Activated naive CD4-positive, alpha-beta T cell treated with anti-CD3 and anti-CD28 coated beads, Interleukin-2, amount 50 U/mL, for 72 hours (primary cell): Measurements from ENCODE around the gene HCN2. TPM values are rescaled to one million over a fixed set of nuclear protein-coding genes. Genes with fewer than 3 reads are reported as not detected.
A peak's percentile ranks its signal among the peaks of the same experiment; 100 is the strongest.

ENCODE experiments used
- ATAC-seq, 2 donors: fragments of 150-1000 bp; cut with Tn5 transposase; 2 replicates each; pipeline ENCODE4 v1.10.0; 2021; ENCODE audit warnings: mild to moderate bottlenecking in 2 of 2, moderate library complexity in 2 of 2
- DNase-seq, 2 donors: peaks; one replicate each; pipeline ENCODE4 v3.0.0; 2021 to 2022; ENCODE audit warnings: low spot score in 2 of 2
- H3K27ac Mint-ChIP-seq, 2 donors: one replicate each; pipeline ENCODE4 v1.8.0; 2022; ENCODE audit warnings: mild to moderate bottlenecking in 2 of 2, mixed read lengths in 2 of 2
- H3K36me3 Mint-ChIP-seq, 2 donors: one replicate each; pipeline ENCODE4 v1.8.0; 2022; ENCODE audit warnings: mixed read lengths in 2 of 2
- H3K9me3 Mint-ChIP-seq, 2 donors: one replicate each; pipeline ENCODE4 v1.8.0; 2022; ENCODE audit warnings: mixed read lengths in 2 of 2
- total RNA-seq, 2 donors: library from RNA; stranded (reverse); gene quantifications; one replicate each; pipeline ENCODE4 v1.2.3, GENCODE V29; 2022

HCN2 gene
- total RNA-seq, 2 donors from 2014 or later = 0.41 to 0.58 TPM

- Mint-ChIP-seq H3K27ac (no peak overlapping the region), H3K36me3 (peaks cover 0 to 7% of the 10 kb centered on the region in 2 donors)
- no peak for ATAC-seq
Measured at GRCh38 chr19:634975-635652, 45.4 kb downstream of the HCN2 start.

DNA sequence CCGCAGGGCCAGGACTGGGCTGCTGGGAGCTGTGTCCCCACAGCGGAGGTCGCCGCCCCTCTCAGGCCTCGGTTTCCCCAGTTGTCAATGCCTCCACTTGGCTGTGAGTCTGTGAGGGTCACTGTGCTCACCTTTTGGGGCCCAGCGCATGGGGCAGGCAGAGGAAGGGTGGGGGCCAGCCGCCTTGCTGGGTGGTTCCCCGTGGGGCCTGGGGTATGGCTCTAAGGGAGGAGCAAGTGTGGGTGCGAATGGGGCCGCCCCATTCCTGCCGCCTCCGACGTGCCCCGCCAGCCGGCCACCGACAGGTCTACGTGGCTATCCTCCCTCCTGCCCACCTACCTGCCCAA lies 49.2 kb downstream of the HCN2 start:
- H3K36me3 Mint-ChIP-seq = no peaks in the 10 kb centered on the region

More at GRCh38 chr19:634975-635652, 45.4 kb downstream of the HCN2 start:
- no peak for DNase-seq
- H3K9me3 Mint-ChIP-seq = no peaks in the 10 kb centered on the region

DNA sequence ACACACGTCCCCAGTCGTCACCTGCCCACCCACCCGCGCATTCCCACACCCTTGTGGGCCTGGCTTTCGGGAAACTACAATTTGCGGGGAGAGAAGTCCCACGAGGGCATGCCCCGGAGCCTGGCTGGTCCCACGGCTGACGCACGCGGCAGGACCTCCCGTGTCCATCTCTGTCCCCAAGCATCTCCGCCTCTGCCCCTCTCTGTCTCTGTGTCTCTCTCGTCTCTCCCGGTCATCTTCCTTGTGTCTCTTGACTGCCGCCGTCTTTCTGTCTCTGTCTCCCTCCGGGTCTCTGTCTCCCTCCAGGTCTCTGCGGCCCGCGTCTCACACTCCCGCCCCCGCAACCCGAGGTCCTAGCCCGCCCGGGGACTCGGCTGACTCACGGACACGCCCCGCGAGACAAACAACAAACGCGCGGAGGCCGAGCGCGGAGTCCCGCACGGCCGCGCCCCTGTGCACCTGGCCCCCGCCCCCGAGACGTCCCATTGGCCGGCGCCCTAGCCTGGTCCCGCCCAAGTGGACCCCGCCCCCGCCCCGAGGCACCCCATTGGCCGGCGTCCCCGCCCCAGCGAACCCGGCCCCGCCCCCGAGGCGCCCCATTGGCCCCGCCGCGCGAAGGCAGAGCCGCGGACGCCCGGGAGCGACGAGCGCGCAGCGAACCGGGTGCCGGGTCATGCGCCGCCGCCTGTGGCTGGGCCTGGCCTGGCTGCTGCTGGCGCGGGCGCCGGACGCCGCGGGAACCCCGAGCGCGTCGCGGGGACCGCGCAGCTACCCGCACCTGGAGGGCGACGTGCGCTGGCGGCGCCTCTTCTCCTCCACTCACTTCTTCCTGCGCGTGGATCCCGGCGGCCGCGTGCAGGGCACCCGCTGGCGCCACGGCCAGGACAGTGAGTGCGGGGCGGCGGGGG lies 49.8 kb downstream of the HCN2 start, which contains the start of gene FGF22:
Gene FGF22 (plus strand): TSS at position 627 of the 908 bp plus-strand sequence. CDS start 47 bp downstream, at position 674.
- DNase-seq (peak; percentile 89 to 95), ATAC-seq (peak; percentile 93 to 94)
- Mint-ChIP-seq H3K27ac (peak within 1 kb of the TSS; percentile 45 to 64), H3K36me3 (no peaks in the 10 kb centered on the region), H3K9me3 (no peaks in the 10 kb centered on the region)

More for the DNA sequence above, 49.2 kb downstream of the HCN2 start:
- no peak for ATAC-seq
- H3K27ac Mint-ChIP-seq = peak overlapping the region in 1 of 2 donors; percentile 64
- no peaks in the 10 kb centered on the region for H3K9me3 Mint-ChIP-seq
- no peak for DNase-seq

- DNase-seq = no peak
- no peak overlapping the region for H3K27ac Mint-ChIP-seq
Measured at GRCh38 chr19:640161-640558, 50.5 kb downstream of the HCN2 start.

DNA sequence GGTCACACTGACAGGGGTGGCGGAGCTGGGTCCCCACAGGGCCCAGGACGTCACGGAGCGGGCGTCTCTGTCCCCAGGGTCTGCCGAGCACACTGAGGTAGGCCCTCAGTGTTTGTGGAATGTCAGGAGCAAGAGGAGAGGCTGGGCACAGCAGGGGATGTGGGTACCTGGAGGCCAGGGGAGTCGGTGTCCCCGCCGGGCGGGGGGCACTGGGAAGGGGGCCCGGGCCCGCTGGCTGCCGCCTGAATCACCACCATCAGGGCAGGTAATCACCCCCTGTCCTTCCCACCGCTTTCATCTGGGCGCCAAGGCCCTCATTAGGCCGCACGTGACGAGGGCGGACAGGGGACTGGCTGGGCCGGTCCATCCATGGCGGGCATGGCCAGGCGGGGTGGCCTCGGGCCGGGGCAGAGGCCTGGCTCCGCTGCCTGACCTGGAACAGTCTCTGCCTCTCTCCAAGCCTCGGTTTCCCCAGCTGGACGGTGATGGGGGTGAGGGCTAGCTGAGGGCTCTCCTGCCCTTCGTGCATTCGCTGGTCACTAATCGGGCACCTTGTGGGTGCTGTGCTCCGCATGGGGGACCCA lies 51.0 kb downstream of the HCN2 start:
- no peak overlapping the region for H3K27ac Mint-ChIP-seq
- no peak for ATAC-seq
- H3K9me3 Mint-ChIP-seq = no peaks in the 10 kb centered on the region
- DNase-seq = no peak
- H3K36me3 Mint-ChIP-seq = no peaks in the 10 kb centered on the region

More at GRCh38 chr19:640161-640558, 50.5 kb downstream of the HCN2 start:
- no peaks in the 10 kb centered on the region for H3K36me3 Mint-ChIP-seq
- H3K9me3 Mint-ChIP-seq = no peaks in the 10 kb centered on the region
- no peak for ATAC-seq

DNA sequence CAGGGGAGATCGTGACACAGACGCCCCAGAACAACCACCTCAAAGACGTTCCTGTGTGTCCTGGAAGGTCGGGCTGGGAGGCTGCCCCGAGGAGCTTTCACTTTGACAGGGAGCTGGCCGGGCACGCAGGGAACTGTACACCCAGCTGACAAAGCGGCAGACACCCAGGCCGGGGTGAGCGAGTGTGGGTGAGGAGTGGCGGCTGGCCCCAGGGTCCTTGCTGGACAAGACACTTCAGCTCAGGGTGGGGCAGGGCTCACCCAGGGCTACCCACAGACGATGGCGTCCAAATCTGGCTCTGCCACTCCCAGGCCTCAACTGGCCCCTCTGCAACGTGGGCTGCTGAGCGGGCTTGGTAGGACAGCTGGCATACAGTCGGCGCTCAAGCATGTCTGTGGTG lies 52.0 kb downstream of the HCN2 start:
- DNase-seq (no peak), ATAC-seq (no peak)

DNA sequence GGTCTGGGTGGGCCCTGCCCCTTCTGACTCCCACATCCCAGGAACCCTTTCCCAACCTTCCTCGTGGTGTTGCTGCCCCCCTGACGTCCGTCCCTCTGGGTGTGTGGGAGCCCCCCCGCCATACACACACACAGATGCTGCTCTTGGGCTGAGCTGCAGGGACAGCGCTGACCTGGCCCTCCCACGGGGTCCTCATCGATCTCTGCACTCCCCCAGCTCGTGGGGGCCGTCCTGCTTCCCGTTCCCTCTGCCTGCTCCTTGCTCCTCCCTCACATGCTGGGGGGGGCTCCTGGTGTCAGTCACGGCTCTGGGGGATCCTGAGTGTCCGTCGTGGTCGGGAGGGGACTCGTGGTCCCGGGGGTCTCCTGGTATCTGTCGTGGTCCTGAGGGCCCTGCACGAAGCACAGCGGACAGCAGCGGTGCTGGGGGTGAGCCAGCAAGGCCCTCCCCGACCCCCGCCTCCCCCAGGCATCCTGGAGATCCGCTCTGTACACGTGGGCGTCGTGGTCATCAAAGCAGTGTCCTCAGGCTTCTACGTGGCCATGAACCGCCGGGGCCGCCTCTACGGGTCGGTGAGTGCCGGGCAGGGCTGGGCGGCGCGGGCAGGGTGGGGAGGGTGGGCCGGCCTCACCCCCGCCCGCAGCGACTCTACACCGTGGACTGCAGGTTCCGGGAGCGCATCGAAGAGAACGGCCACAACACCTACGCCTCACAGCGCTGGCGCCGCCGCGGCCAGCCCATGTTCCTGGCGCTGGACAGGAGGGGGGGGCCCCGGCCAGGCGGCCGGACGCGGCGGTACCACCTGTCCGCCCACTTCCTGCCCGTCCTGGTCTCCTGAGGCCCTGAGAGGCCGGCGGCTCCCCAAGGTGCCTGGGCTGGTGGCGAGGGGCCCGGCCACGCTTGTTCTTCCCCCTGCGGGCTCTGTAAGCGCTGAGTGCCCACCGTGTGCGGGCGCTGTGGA lies 53.4 kb downstream of the HCN2 start:
- no peaks in the 10 kb centered on the region for H3K9me3 Mint-ChIP-seq
- DNase-seq = no peak
- ATAC-seq = no peak
- H3K27ac Mint-ChIP-seq = no peak overlapping the region
- H3K36me3 Mint-ChIP-seq = no peaks in the 10 kb centered on the region

More for the DNA sequence above, 52.0 kb downstream of the HCN2 start:
- Mint-ChIP-seq H3K9me3 (no peaks in the 10 kb centered on the region), H3K27ac (no peak overlapping the region), H3K36me3 (no peaks in the 10 kb centered on the region)

GRCh38 chr19:643736-644135 lies 54.1 kb downstream of the HCN2 start:
- Mint-ChIP-seq H3K36me3 (no peaks in the 10 kb centered on the region), H3K27ac (no peak overlapping the region), H3K9me3 (no peaks in the 10 kb centered on the region)
- DNase-seq = no peak
- no peak for ATAC-seq

GRCh38 chr19:644363-644762 lies 54.7 kb downstream of the HCN2 start:
- Mint-ChIP-seq H3K9me3 (no peaks in the 10 kb centered on the region), H3K36me3 (no peaks in the 10 kb centered on the region), H3K27ac (no peak overlapping the region)
- ATAC-seq = no peak
- DNase-seq = no peak

GRCh38 chr19:644789-645188 lies 55.1 kb downstream of the HCN2 start:
- Mint-ChIP-seq H3K36me3 (no peaks in the 10 kb centered on the region), H3K9me3 (no peaks in the 10 kb centered on the region), H3K27ac (no peak overlapping the region)
- DNase-seq (no peak), ATAC-seq (no peak)

DNA sequence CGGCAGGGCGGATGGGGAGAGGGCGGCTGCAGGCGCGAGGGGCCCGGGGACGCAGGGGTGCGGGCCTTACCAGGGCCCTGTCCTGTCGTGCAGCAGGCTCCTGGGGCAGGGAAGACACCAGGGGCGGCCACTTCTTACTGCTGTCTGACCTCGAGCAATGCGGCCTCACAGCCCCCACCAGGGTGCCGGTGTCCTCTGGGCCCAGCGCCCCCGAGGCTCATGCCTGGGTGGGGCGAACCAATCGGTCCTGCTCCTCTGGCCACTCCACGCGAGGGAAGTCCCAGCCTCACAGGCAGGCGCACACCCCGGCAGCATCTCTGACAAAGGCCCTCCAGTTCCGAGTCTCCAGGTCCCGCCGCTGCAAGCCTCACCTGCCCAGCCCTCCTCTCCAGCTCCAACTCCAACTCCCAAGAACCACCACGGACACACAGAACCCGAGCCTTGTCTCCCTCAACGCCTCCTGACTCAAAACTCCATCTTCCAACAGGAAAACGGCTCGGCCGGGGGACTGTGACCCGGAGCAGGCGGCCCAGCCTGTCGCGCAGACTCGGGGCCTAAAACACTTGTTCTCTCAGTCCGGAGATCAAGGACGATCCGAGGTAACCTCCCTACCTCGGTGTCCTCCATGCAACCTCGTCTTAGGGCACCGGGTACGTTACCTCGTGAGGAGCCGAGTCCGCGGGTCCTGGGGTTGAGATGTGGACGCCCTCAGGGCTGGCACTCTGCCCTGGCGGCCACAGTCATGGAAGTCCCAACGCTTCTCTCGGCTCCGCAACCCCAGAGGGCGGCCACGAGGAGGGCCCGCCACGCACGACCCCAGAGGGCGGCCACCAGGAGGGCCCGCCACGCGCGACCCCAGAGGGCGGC lies 56.5 kb downstream of the HCN2 start:
- H3K36me3 Mint-ChIP-seq = no peaks in the 10 kb centered on the region
- no peak for DNase-seq
- ATAC-seq = no peak
- H3K9me3 Mint-ChIP-seq = no peaks in the 10 kb centered on the region
- H3K27ac Mint-ChIP-seq = no peak overlapping the region

DNA sequence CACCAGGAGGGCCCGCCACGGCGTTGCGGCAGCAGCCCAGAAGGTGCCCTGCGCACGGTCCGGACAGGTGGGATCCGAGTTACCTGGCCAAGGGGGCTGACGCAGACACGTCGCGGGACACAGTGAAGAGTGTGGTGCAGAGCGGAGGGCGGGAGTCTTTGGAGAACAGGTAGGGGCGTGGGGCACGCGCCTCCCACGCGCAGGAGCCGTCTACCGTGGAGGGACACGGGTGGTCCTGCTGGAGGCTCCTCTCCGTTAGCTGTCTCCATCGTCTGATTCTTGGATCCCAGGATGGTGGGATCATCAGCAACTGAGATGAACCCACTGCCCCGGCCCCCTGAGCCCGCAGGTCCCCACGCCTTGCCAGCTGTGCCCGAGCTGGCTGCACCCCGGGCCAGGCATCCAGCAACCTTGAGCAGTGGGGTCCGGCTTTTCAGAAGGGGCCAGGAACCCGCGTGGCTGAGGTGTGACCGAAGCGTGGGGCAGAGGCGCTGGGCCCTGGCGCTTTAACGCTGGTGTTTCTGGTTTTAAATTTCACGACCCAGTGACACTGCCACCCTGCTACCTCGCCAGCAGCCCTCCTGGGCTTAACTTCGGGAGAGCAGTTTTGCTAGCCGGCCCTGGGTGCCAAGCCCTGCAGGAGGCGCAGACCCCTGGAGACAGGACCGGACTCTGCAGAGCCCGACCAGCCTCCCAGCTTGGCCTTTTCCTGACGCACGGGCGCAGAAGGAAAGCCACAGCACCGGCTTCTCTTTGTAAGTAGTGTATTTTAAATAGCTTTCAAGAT lies 57.3 kb downstream of the HCN2 start:
- Mint-ChIP-seq H3K27ac (no peak overlapping the region), H3K36me3 (no peaks in the 10 kb centered on the region), H3K9me3 (no peaks in the 10 kb centered on the region)
- ATAC-seq (no peak), DNase-seq (no peak)

GRCh38 chr19:647566-648284 lies 58.0 kb downstream of the HCN2 start:
- ATAC-seq (no peak), DNase-seq (no peak)
- Mint-ChIP-seq H3K27ac (no peak overlapping the region), H3K9me3 (no peaks in the 10 kb centered on the region), H3K36me3 (no peaks in the 10 kb centered on the region)

DNA sequence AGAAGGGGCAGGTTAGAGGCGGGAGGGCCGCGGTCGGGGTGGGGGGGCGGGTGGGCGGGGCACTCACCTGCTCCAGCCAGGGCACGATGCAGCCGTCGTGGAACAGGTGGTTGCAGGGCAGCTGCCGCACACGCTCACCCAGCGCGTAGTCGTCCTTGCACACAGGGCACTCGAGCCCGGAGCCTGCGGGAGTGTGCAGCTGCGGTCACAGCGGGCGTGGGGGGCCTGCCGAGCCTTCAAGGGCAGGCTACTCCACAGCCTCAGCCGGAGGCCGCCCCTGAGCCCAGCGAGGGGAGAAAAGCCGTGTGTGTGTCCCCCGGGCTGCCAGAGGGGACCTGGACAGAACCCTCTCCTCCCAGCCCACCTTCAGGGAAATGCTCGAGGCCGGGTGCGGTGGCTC lies 58.6 kb downstream of the HCN2 start:
- ATAC-seq (no peak), DNase-seq (no peak)
- H3K9me3 Mint-ChIP-seq = no peaks in the 10 kb centered on the region
- H3K27ac Mint-ChIP-seq = no peak overlapping the region
- no peaks in the 10 kb centered on the region for H3K36me3 Mint-ChIP-seq
